Body of pancreas (tissue), 4 donors: Measurements from ENCODE around the gene NID2.

Experiments used
- POLR2A ChIP-seq, 3 donors: fragments of 450-650 bp; IDR thresholded peaks; one replicate each; pipeline ENCODE4 v1.6.1; 2016; ENCODE audit warnings: antibody characterized with exemption in 3 of 3, mild to moderate bottlenecking in 2 of 3
- TF ChIP-seq, protein P1 (sequence below), 7 experiments: fragments of 450-650 bp in 4 of 7; fragments of 200-600 bp in 3 of 7; sonication (generic) in 3 of 7; IDR thresholded peaks; one replicate each; pipeline ENCODE4 v1.5.1; 2016 to 2019; ENCODE audit warnings: antibody characterized with exemption in 7 of 7

GRCh38 chr14:52058341-52058740 is 10.5 kb downstream of the NID2 start:
- TF ChIP-seq, protein P1, sequence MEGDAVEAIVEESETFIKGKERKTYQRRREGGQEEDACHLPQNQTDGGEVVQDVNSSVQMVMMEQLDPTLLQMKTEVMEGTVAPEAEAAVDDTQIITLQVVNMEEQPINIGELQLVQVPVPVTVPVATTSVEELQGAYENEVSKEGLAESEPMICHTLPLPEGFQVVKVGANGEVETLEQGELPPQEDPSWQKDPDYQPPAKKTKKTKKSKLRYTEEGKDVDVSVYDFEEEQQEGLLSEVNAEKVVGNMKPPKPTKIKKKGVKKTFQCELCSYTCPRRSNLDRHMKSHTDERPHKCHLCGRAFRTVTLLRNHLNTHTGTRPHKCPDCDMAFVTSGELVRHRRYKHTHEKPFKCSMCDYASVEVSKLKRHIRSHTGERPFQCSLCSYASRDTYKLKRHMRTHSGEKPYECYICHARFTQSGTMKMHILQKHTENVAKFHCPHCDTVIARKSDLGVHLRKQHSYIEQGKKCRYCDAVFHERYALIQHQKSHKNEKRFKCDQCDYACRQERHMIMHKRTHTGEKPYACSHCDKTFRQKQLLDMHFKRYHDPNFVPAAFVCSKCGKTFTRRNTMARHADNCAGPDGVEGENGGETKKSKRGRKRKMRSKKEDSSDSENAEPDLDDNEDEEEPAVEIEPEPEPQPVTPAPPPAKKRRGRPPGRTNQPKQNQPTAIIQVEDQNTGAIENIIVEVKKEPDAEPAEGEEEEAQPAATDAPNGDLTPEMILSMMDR (IDR thresholded peaks at IDR 0.05) = no peak
- no peak for TF ChIP-seq POLR2A (IDR thresholded peaks at IDR 0.05)
